Amniotic stem cell (primary cell): ENCODE measurements around the gene MRGPRG.

Source experiments
- DNase-seq: peaks from one replicate; lab custom pipeline; 2025; lab: John Stamatoyannopoulos, UW

The MRGPRG gene

DNA sequence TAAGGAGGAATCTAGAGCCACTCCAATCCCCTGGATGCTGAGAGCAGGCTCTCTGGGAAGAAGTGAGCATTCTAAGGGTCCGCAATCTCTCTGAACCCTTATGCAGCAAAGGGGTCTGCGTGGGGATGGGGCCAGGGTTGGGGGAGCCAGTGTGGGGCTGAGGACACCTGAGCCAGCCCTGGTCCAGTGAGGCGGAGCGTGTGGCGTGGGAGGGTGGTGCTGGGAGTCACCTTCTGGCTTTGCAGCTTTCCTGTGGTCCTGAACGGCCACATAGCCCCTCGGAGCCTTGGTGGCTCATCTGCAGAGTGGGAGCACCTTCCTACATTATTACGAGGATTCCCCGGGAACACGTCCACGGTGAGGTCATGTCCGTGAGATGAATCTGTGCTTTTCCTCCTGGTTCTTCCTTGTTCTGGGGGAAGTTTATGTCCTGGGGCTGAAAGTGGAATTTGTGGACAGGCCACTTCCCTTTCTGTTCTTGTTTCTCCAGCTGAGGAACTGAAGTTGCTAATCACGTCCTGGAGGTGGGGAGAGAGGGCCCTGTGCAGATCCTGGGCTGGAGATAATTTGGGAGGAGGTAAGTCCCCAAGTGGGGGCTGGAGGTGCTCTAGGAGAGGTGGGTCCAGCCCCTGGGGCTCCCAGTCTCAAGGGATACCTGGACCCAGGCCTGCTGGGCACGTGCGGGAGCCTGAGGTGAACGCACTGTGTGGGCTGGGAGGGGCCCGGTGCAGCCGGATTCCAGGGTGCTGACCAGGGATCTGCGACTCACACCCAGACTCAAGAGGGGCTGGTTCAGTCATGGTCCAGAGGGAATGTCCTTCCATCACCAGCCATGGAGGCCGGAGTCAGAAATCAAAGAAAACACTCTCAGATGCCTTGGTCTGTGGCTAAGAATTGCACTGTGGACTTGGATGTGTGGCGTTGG lies 7.5 kb upstream of the MRGPRG start:
- DNase-seq: no peak

DNA sequence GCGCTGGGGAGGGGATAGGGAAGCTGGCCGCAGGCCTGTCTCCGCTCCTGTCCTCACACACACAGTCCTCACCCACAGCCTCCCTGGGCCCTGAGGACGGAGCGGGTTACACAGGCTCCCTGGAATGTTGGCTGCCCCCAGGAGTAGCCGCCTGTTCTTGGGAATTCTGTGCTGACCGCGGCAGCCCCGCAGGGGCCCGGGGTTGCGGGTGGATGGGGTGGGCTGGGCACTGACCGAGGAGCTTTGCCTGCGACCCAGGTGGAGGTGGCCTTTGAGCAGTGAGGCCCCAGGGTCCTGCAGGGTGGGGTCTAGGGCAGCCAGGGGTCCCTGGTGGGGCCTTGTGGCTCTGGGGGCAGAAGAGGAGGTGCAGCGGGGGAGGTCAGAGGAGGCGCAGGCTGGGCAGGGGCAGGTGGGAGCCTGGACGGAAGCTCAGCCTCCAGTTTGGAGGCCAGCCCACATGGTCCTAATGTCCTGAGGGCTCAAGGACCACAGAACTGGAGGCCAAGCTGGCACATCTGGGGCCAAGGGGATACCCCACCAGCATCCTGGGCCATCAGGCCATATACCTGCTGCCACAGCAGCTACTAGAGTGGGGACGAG lies 6.6 kb upstream of the MRGPRG start:
- DNase-seq: no peak

DNA sequence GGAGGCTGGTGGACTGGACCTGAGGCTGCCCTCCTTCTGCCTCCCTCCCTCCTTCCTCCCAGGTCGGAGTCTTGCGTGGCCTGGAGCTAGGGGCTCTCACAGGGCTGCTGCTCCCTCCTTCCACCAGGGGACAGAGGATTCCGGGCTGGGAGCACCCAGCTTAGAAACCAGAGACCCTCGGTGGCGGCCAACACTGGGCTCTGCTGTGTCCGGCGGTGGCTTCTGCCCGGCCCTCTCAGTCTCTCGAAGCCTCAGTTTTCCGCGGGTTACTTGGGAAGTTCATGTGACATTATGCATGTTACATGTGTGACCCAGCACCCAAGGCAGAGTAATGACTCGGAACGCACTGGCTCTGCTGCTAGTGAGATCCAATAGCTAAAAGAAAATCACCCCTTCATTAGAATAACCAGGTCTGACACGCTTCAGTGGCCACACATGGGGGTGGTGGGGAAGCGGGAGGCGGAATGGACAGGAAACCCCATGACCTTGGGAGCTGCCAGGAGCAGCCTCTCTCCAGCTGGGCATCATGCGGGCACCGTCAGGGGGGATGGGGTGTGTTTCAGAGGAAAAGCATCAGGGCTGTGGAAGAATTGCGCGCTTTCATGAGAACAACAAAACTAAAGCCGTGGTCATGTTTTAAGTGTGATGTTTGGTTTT lies 5.9 kb upstream of the MRGPRG start:
- no peak for DNase-seq

DNA sequence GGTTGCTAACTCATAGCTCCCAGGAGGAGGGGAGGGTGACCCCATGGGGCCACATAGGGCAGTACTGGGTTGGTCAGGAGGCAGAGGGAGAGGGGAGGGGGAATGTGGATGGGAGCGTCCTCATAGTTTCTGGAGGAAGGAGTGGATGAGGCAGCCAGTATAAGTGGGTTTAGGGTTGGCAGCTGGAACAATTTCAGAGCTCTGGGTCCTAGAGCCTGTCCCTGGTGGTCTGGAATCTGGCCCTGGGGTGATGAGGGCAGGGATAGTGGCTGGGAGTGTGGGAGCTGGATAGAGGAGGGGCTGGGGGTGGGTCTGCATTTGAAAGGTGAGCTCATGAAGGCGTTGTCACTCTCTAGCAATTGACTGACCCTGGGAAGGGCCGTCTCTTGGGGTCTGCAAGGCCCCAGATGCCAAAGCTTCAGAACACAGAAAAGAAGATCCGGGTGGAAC lies 5.3 kb upstream of the MRGPRG start:
- DNase-seq: no peak

DNA sequence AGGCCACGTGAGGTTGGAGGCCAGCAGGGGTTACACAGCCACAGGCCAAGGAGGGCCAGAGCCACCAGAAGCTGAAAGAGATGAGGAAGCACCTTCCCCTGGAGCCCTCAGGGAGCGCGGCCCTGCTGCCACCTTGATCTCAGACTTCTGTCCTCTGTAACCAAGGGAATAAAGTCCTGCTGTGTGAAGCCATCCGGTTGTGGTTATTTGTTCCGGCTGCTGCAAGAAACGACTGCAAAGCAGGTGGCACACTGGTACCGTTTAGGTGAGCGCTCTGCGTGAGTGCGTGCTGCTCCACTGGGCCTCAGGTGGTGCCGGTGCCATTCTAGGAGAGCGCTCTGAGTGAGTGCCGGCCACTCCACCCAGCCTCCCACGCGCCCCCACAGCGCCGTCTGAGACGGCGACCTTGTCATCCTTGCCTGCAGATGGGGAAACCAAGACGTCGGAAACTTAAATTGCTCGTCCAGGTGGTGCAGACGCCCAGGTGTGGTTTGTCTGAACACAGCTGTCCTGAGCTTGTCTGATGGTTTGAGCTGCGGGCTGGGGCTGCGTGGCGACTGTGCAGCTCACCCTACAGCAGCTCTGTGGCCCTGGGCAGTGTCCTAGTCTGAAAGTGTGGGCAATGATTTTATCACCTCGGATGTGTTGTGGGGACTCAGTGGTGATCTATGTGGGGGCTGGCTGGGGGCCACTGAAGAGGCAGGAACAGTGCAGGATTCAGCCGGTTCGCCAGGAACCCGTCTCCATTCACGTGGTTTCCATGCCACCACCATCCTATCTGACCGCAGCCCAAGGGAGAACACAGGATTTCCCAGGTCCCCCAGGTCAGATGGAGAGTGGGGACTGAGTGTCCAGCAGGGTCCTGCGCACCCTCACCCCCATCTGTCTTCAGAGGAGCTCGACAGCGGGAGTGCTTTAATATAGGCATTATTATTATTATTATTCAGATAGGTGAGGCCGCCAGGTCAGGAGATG lies 4.6 kb upstream of the MRGPRG start:
- DNase-seq: no peak

DNA sequence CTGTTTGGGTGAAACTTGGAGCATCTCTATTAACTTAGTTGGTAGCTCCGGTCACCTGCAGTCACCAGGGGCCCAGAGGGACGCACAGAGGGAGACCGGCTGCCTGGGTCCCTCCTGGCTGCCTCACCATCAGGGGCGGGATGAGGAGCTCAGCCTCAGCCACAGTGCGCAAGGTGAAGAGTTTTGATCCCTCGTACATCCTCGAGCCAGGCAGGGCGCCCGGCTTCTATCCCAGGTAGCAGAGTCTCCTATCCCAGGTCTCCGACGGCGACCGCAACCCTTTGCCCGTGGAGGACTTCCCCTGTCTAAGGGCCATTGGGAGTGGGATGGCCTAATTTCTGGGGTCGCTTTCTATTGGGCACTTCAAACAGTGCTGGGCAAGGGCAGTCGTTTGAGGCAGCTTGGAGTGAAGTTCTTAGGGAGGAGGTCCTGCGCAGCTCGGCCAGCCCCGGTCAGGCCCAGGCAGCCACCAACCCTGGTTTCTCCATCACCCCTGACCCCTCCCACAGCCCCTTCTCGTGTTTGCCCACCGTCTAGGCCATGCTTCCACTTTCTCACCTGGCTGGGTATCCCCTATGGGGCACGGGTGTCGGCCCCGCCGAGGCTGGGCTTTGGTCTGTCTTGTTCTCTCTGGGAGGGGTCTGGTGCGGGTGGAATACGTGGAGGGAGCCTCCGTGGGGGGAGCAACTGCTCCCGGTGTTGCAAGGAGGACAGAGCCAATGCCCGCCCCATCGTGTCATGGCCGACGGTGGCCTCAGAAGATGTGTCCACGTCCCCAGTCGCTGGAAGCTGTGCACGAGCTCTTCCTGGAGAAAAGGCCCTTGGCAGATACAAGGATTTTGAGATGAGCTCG lies 3.6 kb upstream of the MRGPRG start:
- DNase-seq: no peak

DNA sequence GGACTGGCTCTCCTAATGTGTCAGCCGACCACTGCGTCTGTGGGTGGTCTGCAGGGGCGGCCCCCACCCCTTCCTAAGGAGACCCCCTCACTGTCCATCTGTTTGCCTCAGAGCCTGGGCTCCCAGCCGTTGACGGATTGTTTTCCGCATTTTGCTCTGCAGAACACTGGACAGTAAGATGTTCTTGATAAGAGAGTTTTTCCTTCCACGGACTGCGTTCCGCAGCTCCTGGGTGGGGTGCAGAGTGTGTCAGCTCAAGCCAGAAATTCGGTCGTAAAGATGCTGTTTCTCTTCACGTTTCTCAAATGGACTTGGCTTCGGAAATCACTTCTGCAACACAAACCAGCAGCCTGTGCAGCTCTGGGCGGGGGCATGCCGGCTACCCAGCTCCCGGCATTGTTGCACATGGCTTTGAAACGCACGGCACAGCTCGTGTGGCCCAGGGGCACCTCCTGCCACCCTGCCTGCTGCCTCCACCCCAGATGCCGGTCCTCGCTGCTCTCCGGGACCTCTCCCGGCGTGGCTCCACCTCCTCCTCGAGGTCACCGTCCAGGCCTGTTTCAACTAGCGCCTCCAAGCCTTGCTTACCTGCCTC lies 2.9 kb upstream of the MRGPRG start:
- DNase-seq: no peak

DNA sequence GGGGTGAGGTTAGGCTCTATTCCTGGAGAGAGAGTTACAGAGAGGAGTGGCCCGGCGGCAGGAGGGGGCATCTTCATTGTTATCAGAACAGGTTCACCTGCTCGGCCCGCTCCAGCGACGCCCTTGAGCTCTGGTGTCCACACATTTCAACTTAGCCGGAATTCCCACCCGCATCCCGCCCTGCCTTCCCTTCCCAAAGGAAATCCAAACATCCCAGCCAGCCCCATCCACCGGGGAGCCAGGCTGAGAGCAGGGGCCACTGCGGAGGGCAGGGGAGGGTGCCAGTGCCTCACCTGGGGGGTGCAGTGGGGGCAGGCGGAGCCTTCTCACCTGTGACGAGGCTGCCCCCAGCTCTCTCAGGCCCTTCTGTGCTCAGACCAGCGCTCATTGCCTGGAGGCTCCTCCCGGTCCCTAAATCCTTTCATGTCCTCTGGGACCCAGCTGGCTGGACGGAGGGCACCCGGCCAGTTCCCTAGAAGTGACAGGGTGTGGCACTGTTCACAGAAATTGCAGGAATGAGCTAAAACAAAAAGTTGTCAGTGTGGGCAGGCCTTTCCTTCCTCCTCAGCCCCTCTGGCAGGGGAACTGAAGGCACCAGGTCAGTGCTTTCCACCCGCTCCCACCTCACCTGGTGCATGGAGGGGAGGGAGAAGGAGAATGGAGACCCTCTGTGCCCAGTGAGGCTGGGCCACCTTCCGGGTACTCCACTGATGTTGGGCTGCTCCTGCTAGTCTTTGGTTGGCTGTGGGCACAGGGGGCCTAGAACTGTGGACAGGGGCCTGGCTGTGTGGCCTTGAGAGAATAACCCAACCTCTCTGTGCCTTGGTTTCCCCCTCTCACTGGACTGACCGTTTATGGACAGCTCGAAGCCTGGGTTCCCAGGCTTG lies 2.2 kb upstream of the MRGPRG start:
- DNase-seq: no peak

DNA sequence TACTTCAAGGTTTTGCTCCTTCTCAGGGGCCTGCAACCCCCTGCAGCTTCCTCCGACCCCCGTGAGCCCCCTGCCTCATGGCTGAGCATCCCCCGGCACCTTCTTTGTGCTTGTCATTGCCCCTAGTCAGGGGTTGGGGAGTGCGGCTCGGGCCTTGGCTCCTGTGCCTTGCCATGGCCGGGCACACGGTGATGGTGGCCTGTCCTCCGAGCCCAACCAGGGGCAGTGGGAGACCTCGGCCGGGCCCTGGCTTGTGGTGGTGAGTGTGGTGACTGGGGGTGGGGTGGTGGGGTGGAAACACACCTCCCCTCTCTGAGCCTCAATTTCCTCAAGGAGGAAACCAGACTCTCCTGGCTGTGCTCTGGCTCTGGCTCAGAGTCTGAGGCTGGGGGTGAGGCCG lies 1.5 kb upstream of the MRGPRG start:
- no peak for DNase-seq

DNA sequence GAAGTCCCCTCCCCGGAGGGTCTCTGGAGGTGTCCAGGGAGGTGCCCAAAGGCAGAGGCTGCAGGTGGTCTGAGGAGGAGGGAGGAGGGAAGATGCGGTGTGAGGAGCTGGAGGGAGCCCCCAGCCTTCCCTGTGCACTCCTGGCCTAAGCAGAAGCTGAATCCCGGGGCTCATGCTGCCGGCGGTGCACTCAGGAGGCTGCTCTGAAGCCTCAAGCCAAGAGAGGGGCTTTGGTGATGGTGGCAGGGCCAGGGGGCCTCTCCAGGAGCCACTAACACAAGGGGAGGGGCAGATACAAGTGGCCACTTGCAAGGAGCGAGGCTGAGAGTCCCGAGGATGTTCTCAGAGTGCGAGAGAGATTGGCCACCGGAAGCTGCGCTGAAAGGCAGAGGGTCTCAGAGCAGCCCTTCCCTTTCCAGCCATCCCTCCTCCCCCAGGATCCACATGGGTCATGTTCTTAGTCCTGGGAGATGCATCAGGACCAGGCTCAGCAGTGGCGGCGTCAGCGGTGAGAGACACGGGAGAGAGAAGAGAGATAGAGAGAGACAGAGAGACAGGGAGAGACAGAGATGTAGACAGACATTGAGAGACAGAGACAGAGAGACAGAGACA lies 774 bp upstream of the MRGPRG start:
- no peak for DNase-seq

DNA sequence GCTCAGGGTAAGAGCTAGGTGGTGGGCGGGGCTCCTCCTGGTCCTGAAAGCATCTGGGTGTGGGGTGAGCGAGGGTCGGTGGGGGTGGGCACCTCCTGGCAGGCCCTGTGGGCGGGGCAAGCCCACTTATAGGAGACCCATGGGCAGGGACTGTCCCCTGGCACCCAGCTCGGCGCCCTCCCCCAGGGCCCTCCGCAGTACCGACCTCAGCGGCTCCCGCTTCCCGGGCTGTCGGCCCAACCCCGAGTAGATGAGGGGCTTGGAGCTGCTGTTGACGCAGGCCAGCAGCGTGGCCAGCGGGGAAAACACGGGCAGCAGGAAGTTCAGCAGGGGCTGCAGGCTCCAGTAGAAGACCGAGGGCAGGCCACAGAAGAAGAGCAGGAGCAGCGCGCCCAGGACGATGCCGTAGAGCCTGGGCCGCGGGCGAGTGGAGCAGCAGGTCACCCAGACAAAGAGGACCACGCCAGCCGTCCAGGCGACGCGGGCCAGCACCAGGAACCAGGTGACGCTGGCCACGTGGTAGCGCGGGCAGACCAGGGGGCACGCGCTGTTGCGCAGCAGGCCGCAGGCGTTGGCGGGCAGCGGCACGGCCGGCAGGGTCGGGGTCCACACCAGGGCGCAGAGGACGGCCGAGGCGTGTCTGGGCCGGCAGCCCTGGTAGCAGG lies 663 bp downstream of the MRGPRG start:
- no peak for DNase-seq

DNA sequence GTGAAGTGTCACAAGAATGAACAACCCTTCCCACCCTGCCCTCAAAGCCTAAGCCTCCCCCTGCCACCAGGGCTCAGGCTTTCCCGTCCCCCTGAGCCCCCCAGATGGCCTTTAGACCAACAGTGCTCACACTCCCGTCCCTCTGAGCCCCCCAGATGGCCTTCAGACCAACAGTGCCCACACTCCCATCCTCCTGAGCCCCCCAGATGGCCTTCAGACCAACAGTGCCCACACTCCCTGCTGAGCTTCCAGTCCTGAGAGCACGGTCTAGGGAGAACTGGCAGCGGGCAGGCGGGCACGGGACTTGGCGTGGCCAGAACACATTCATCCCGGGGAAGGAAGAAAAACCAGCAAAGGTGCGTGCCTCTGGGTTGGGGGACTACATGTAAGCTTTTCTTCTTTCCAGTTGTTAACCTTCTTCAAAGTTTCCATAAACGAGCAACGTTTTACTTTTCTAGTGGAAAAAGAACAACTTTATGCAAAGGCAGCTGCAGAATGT lies 2.5 kb downstream of the MRGPRG start:
- no peak for DNase-seq

DNA sequence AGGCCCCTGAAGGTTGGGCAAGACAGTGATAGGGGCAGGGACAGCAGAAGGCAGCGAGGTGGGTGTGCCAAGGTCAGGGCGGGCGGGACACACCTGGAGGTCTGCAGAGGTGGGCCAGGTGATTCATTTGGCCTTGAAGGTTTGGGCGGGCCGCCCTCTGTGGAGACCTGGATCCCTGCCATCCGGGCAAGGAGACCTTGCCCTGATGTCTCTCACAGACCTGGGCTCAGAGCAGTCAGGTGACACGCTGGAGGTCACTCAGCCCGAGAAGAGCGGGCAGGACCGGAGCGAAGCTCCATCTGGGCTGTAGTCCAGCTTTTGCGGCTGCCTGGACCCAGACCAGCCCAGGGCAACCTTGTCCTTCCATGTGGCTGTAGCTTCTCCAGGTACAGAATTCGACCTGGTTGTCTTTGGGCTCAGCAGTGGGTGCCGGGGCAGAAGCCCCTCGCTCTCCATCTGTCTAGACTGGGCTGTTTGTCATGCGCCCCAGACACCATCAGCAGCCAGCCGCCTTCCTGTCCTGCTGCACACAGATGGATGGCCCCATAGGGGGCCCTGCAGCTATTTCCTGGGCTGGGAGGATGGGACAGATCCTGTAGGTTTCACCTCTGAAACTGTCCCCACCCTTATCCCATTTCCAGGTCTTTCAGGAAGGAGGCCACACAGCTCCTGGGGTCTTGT lies 3.1 kb downstream of the MRGPRG start:
- no peak for DNase-seq

DNA sequence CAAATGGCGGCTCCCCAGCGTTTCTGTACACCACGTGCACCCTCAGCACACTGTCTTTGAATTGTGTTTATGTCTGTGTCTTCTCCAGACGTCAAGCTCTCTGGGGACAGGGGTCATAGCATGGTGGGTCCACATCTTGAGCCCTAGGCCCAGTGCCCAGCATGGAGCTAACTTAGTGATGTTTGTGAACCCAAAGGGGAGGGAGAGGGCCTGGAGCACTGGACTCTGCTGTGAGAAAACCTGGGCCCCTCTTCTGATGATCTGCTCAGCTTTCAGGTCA lies 4.3 kb downstream of the MRGPRG start:
- no peak for DNase-seq

DNA sequence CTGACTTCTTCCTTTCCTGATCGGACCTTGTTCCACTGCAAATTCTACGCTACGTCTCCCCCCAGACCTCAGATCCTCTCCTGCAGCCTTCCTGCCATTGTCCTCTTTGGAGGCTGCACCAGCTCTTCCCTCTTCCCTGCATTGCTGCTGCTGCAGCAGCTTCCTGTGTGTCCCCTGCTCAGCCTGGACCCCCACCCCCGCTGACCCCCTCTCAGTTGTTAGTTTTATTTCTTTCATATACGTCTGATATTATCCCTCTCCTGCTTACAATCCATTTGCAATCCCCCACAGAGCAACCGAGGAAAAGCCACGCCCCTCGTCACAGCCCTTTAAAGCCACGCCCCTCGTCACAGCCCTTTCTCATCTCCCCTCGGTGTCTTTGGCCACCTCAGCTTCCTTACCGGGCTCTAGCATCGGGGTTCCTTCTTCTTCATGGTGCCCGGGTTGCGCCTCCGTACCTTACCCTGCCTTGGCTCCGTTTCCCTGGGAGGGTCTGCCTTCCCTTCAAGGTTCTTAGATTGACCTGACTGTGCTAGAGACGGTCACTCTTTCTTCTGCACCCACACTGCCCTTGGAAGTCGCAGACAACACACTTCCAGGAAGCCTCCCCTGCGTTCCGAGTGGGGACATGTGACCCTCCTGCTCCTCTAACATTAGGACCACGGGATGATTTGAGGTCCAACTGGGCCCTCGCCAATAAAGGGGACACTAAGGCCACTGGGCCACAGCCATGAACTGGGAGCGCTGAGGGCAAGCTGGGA lies 4.8 kb downstream of the MRGPRG start:
- no peak for DNase-seq

DNA sequence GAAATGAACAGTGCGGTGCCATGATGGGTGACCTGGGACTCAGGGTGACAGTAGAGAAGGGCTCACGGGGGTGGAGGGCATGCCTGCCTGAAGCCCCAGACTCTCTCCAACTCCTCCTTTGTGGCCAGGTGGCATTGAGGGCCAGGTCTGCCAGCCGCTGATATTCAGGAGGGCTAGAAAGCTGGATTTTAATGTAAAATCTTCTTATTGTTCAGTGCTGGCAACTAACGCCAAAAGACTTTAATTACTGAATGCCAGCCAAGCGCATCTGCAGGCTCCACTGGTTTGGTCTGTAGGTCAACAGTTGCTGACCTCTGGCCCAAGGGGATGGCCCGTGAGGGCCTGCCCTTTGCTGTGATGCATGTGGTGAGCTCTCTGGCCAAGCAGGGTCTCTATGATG lies 10.3 kb downstream of the MRGPRG start:
- DNase-seq: no peak

DNA sequence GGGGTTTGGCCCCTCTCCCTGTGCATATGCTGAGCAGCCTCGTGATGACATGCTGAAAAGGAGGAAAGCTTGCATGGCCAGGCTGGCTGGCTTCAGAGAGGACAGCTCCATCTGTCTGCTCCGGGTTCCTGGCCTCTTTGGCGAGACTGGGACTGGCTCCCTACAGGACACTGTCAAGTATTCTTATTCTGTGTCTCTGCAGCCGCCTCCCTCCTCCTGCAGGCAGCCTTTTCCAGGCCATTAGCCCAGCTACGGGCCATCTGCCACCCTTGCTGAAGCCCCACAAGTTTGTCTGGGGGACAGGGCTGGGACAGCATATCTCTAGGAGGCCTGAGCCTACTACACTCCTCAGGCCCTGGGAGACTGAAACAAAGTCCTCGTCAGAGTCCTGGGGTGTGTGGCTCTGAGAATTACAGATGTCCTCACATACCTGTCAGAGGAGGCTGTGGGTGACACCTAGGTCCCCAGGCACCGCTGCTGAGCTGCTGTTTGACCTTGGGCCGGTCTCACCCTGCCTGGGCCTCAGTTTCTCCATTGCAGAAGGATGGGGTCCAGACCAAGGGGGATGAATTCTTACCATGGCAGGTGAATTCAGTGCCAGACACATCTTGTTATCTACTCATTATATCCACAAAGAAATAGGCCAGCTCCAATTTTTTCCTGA lies 11.0 kb downstream of the MRGPRG start:
- no peak for DNase-seq
